GM12872 (cell line): ENCODE results near the gene MND1.

Experiments
- TF ChIP-seq, protein P1 (sequence below): IDR thresholded peaks from 3 replicates; pipeline ENCODE4 v1.5.1; 2011; ENCODE audit warnings: low read depth, mild to moderate bottlenecking, low read length, moderate library complexity; ENCODE audit not compliant: insufficient read depth

Gene MND1

DNA sequence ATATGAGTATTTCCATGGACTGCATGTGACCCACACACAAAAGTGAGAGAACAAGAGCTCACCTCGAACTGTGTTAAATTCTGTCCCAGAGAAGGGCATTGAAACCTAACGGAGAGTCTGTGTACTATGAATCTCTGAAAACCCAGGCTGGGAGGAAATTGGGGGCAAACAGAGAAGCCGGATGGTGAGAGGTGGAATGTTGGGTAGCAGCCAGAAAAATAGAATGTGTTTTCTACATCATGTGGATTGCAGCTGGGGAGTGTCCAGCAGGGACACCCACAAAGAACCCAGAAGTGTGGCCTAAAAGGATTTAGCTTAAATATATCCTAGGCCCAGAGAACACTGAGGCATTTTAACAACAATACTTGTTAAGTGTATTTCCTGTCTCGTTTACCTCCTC, 38.6 kb downstream of the MND1 start:
- TF ChIP-seq, protein P1, sequence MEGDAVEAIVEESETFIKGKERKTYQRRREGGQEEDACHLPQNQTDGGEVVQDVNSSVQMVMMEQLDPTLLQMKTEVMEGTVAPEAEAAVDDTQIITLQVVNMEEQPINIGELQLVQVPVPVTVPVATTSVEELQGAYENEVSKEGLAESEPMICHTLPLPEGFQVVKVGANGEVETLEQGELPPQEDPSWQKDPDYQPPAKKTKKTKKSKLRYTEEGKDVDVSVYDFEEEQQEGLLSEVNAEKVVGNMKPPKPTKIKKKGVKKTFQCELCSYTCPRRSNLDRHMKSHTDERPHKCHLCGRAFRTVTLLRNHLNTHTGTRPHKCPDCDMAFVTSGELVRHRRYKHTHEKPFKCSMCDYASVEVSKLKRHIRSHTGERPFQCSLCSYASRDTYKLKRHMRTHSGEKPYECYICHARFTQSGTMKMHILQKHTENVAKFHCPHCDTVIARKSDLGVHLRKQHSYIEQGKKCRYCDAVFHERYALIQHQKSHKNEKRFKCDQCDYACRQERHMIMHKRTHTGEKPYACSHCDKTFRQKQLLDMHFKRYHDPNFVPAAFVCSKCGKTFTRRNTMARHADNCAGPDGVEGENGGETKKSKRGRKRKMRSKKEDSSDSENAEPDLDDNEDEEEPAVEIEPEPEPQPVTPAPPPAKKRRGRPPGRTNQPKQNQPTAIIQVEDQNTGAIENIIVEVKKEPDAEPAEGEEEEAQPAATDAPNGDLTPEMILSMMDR = no peak

DNA sequence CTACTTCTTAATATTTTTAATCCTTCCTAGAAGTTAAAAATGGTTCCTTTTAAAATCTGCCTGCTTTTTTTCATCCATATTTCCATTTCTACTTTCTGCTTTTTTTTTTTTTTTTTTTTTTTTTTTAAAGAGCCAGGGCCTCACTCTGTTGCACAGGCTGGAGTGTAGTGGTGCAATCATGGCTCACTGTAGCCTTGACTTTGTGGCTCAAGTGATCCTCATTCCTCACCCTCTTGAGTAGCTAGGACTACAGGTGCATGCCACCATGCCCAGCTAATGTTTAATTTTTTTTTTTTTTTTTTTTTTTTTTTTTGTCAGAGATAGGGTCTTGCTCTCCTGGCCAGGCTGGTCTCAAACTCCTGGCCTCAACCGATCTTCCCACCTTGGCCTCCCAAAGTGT, 39.7 kb downstream of the MND1 start:
- TF ChIP-seq, protein P1 = no peak

DNA sequence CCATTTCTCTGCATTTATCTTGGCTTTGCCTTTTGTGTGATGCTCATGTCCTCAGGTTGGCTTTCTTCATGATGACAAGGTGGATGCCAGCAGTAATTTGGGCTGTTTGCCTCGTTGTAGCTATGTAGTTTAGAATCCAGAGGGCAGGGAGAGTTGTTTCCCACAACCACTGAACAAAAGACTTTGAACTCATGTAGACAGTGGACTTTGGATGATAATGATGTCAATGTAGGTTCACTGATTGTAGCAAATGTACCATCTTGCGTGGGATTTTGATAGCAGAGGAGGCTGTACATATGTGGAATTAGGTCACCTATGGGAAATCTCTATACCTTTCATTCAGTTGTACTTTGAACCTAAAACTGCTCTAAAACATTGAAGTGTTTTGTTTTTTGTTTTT, 41.3 kb downstream of the MND1 start:
- TF ChIP-seq, protein P1 = no peak

DNA sequence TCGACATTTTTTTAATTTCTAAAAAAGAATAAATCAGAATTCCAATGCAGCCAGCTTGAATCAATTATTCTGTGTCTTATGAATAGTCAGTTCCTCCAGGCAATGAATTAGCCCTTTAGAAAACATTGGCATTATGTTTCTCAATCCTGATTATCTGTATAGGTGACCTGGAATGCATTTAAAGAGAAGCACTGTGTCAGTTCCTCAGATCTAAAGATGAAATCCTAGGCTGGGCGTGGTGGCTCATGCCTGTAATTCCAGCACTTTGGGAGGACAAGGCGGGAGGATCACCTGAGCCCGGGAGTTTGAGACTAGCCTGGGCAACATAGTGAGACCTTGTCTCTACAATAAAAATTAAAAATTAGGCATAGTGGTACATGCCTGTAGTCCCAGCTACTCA, 43.5 kb downstream of the MND1 start:
- TF ChIP-seq, protein P1 = no peak

DNA sequence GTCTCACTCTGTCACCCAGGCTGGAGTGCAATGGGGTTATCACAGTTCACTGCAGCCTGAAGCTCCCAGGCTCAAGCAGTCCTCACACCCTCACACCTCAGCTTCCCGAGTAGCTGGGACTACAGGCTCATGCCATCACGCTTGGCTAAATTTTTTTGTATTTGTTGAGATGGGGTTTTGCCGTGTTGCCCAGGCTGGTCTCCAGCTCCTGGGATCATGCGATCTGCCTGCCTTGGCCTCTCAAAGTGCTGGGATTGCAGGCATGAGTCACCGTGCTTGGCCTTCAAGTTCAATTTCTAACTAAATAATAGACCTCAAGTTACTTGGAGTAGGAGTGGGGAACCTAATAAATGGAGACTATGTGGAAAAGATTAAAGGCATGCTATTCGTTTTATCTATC, 48.9 kb downstream of the MND1 start:
- TF ChIP-seq, protein P1 = no peak

DNA sequence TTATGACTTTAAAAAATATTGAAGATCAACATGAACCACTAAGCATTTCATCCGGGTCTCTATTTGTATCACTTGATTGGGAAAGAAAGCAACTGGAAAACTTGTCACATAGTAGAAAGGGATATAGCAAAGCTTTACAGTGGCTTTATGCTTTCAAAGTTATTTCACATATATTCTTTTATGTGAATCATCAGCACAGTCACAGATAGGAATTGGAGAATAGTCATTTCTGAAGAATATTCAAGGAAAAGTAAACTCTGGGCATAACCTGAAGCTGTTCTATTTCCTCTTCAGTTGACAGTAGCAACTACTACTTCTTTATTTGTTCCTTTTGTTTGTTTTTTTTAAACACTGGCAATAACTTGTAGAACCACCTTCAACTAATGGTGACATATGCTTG, 50.5 kb downstream of the MND1 start:
- TF ChIP-seq, protein P1 = no peak

DNA sequence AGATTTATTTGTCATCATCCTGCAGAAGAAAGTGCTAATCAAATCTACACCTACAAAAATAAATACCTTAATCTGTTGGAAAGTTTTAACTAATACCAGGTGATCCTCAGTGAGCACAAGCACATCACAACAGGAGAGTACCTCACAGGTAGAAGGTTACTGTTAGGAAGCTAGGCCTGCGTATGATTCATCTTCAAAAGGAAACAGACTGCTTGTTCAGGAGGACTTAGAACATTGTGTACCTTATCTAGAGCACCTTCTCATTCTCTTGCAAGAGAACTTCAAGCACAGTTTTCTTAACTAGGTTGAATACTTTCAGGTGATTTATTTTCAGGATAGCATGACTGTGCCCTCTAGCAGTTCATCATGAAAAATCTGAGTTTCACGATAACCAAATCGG, 54.2 kb downstream of the MND1 start:
- TF ChIP-seq, protein P1 = no peak

DNA sequence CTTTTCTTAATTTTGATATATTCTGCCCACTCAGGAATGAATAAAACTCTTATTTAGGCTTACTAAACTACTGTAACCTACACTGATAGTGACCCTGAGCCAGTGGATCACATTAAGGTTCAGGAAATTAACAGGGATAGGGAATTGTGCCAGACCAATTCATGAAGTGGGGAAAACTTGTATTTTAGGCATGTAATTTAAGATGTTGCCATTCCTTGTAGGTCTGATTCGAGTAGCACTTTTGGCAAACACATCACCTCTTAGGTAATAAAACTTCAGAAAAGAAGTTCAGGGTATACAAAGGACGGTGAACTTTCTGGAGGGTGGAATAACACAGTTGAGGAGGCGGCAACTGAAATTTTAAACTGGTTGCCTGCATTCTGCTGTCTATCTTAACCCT, 54.9 kb downstream of the MND1 start:
- TF ChIP-seq, protein P1 = no peak
